ENCODE measurements around the gene CLIC1.

The CLIC1 gene

DNA sequence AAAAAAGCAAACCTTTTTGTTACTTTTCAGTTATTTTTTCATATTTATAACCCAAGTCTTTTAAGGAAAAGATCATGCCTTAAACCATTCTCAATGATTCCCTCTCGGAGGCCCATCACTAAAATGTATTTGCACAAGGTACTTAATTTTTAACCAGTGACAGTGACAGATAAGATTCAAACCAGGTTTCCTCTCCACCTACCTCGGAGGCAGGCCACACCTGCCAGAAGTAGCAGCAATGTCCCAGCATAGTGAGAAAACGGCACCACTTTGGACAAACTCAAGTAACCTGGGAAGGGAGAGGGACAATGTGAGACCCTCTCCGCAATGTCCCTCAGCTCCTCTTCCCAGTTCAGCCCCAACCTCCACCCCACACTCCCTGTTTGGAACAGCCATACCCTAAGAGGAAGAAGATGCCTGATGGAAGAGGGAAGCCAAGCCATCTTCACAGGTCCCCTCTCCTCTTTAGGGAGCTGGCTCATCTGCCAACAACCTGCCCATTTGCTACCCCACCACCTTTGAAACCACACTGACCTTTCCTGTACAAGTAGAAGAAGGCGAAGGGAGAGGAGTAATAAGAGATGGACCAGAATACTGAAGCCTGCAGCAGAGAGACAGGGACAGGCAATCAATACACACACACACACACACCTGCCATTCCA is 35.5 kb downstream of the CLIC1 start:
- DNase-seq, result no peak

DNA sequence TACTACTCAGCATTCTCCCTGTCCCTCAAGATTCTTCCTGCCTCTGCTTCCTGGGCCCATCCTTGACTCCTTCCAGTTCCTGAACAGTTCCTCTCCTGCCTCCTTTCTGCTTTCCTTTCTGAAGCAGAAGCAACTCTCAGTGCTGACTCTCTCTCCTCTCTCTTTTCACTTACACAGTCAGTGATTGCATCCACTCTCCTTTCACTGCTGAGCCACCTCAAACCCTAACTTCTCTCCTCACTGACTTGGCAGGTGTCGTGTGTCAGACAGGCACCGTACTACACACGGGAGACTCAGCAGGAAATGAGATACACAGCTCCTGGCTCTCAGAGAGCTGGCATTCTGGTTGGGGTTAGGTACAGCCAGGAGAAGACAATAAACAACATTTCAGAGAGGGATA is 38.8 kb downstream of the CLIC1 start:
- no peak for DNase-seq

DNA sequence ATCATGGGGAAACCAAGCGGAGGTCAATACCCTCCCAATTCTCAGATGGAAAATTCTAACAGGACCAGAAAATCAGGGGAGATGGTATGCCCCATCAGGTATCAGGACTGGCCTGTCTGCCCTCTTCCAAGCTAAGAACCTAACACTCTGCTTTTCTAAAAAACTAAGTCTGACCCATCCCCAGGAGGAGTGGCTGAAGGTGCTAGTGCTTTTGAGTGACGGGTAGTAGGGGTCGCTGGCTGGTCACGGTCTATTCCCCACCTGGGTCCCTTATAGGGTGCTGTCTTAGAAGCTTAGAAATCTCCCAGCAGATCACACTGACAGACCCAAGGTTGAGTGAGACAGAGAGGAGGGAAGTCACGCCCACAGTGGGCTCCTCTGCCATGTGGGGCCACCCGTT is 42.8 kb downstream of the CLIC1 start:
- DNase-seq, result no peak

DNA sequence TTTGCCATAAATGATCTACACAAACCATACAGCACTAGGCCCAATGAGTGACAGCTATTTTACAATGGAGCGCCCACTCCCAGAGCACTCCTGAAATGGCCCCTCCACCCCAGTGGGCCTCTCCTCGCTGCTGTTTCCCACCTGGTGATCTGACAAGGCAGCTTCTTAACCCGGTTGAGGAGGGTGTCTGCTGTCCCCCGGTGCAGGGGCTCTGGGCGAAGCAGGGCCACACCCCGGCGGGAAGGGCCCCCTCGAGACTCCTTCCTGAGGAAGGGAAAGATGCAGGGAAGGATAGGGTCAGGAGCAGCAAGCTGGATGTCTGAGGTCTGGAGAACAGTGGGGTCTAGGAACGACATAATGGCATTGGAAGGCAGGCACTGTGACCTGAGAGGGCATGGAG is 43.4 kb downstream of the CLIC1 start:
- no peak for DNase-seq

- no peak for DNase-seq
Measured at GRCh38 chr6:31692353-31692752, 44.0 kb downstream of the CLIC1 start.

DNA sequence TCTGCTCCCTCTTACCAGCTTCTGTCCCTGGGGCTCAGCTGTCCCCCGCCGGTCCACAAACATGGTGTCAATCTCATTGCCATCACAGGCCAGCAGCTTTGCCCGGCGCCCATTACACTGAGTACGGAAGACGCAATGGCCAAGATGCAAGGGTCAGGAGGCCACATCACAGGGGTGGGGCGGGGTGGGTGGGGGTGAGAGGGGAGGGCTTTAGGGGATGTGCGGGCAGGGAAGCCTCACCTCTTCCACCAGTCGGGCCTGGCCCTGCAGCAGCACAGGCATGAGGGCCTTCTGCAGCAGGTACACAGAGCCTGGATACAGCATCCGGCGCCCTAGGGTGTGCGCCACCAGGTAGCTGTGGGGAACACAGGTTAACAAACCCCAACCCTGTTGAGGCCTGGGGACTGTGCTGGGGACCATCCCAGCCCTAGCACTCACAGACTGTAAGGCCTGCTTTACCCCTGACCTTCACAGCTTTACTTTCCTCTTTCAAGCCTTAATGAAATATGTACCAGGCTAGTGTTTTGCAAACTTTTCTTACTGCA is 44.7 kb downstream of the CLIC1 start:
- no peak for DNase-seq

- no peak for DNase-seq
Measured at GRCh38 chr6:31691078-31691463, 45.3 kb downstream of the CLIC1 start.

- DNase-seq, result no peak
Measured at GRCh38 chr6:31690231-31691077, 45.9 kb downstream of the CLIC1 start.

DNA sequence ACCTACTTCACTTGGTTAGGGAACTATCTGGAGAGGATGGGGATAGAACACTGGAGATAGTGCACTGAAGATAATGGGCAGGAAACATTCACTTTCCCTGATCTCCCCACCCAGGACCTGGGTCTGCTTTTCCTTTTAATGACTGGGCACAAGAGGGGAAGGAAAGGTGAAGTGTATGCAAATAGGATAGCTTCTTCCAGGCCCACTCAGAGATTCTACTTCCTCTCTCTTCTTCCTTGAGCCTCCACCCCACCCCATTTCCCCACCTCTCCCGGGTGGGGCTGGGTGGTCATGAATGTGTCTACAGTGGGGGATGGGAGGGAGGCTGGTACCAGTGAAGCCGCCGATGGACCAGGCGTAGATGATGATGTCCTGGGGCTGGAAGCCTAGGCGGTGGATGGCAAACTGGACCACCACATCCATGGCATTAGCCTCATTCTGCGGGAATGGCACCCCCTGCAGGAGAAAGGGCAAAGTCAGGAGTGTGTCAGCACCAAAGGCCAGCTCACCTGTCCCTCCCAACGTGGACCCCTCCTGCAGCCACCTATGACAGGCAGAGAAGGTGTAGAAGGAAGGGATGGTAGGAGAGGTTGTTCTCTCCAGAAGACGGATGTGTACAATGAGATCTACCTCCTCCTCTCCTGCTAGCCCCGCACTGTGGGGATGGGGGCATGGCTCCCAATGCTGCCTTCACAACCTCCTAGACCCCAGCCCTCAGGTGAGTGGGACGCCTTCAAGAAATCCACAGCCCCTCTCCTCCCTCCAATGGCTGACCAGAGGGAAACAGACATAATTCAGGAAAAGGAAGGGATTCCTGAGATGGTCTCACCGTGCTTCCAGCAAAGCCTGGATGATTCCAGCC is 46.9 kb downstream of the CLIC1 start:
- DNase-seq, result no peak

- DNase-seq, result no peak
Measured at GRCh38 chr6:31687860-31688693, 48.3 kb downstream of the CLIC1 start.

DNA sequence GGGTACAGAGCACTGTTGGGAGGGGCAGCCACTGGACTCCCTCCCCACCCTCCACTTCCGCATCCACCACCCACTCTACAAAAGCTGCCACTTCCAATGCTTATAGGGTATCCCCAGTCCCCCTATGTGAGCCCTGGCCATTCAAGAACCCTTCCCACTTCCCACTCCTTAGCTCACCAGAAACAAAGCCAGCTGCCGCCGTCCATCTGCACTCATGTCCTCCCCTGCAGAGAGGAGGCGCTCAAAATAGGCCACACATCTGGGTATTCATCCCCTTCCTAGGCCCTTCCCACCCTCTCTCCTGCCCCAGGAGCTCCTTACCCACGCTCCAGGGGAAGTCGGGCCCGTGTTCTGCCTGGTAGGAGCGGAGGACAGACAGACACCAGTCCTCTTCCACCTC is 49.0 kb downstream of the CLIC1 start:
- DNase-seq, result no peak

DNA sequence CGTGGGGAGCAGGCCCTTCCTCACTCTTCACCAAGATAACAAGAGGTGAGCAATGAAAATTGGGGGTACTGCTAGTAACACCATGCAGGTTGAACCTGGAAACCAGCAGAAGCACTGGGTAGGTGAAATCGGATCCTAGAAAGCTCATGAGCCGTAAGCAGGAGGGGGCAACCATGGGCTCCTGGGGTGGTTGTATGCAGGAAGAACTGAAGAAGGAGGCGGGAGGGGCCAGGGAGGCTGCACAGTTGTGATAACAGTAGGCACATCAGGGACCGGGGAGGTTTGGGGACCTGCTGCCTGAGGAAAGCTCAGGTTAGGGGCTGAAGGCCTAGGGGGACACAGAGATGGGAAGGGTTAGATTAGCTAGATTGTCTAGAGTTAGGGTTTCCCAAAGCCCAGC is 49.8 kb downstream of the CLIC1 start:
- DNase-seq, result no peak

DNA sequence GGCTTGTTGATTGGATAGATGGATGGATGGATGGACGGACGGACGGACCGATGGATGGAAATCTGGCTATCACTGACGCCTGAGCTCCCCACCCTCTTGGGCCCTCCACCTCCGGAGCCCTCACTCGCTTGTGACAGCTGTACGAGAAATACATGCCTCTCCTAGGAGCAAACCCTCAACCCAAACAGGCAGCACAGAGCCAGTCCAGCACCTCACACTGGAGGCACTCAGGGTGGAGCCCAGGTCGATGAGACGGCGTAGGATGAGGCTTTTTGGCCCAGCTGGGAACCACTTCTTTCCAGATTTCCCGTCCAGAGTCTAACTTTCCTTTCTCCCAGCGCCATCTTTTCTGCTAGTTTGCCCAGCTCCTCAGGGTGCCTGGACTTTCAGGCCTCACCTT is 52.7 kb downstream of the CLIC1 start:
- DNase-seq, result no peak

DNA sequence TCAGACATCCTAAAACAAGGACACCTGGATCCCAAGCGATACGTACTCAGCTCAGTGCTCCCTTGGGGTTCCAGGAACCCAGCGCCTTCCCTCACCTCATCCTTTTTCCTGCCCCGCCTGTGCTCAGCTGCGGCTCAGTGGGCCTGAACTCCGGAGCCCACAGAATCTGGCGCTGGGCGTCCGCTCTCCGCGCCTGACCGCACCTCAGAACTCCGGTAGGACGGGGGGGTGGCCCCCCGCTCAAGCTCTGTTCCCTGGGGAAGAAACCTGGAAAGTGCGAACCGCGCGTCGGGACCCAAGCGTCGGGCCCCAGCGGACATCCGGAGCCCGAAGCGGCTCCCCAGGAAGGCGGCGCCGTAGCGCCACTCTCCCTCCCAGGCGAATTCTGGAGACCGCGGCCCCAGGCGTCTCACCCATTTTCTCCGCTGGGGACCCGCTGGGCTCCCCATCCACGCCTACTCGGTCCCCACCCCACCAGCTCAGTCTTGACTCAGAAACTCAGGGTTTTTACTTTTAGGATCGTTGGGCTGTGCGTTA is 55.1 kb downstream of the CLIC1 start:
- peak in 1 of 2 experiments; percentile 32 for DNase-seq
